Measurements from ENCODE around the gene RREB1.

DNA sequence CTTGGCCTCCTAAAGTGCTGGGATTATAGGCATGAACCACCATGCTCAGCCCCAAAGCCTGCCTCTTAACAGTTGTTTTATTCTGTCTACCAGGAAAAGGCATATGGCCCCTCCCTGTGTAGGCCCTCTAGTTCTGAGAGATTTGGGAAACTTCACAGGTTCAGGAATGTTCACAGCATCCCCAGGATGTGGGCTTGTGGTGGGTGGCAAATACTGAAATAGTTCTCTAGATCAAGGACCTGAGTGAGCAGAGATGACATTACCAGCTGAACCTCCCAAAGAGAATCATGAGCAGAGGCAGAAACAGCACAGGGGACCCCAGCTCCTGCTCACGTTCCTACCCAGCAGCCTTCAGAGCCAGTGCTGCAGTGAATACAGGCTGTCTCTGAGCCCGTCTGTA lies 105.7 kb downstream of the RREB1 start:
- TF ChIP-seq, protein P1, sequence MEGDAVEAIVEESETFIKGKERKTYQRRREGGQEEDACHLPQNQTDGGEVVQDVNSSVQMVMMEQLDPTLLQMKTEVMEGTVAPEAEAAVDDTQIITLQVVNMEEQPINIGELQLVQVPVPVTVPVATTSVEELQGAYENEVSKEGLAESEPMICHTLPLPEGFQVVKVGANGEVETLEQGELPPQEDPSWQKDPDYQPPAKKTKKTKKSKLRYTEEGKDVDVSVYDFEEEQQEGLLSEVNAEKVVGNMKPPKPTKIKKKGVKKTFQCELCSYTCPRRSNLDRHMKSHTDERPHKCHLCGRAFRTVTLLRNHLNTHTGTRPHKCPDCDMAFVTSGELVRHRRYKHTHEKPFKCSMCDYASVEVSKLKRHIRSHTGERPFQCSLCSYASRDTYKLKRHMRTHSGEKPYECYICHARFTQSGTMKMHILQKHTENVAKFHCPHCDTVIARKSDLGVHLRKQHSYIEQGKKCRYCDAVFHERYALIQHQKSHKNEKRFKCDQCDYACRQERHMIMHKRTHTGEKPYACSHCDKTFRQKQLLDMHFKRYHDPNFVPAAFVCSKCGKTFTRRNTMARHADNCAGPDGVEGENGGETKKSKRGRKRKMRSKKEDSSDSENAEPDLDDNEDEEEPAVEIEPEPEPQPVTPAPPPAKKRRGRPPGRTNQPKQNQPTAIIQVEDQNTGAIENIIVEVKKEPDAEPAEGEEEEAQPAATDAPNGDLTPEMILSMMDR (IDR thresholded peaks at IDR 0.05), result no peak
- no peak for TF ChIP-seq POLR2A (IDR thresholded peaks at IDR 0.05)
- no peak for TF ChIP-seq EP300 (IDR thresholded peaks at IDR 0.05)

All from upper lobe of left lung (tissue), 4 donors.